Upper lobe of left lung (tissue), 6 donors: ENCODE results near the gene ARHGEF12. TPM values are rescaled to one million over a fixed set of nuclear protein-coding genes. Genes with fewer than 3 reads are reported as not detected.
"Not testable (repeated sequence)": the region's sequence is repeated elsewhere in the genome, so short reads cannot be mapped to it uniquely, and the experiment has no call there.

ENCODE experiments used
- ATAC-seq, 2 donors: fragments of 200-7000 bp; cut with Tn5 transposase; one replicate each; pipeline ENCODE4 v1.9.1; 2022; ENCODE audit warnings: mild to moderate bottlenecking in 2 of 2, moderate library complexity in 2 of 2; ENCODE audit not compliant: low FRiP score in 2 of 2
- DNase-seq, 2 donors: peaks; one replicate each; pipeline ENCODE4 v3.0.0-alpha.2; 2019 to 2020
- H3K27ac ChIP-seq, 4 donors: fragments of 200-600 bp; sonication (generic); one replicate each; pipeline ENCODE4 v1.5.1; 2016 to 2019
- H3K27me3 ChIP-seq, 4 donors: fragments of 200-600 bp; sonication (generic); one replicate each; pipeline ENCODE4 v1.5.1; 2017 to 2019
- H3K36me3 ChIP-seq, 4 donors: fragments of 200-600 bp; sonication (generic); one replicate each; pipeline ENCODE4 v1.5.1; 2016 to 2019
- H3K4me1 ChIP-seq, 4 donors: fragments of 200-600 bp; sonication (generic); one replicate each; pipeline ENCODE4 v1.5.1; 2018 to 2019
- H3K4me3 ChIP-seq, 4 donors: fragments of 200-600 bp; sonication (generic); one replicate each; pipeline ENCODE4 v1.5.1; 2017 to 2019; ENCODE audit warnings: mild to moderate bottlenecking in 2 of 4, moderate library complexity in 1 of 4
- H3K9me3 ChIP-seq, 4 donors: fragments of 200-600 bp; sonication (generic); one replicate each; pipeline ENCODE4 v1.5.1; 2018 to 2019
- CTCF ChIP-seq, 6 experiments: fragments of 450-650 bp in 4 of 6; fragments of 200-600 bp in 2 of 6; sonication (generic) in 2 of 6; IDR thresholded peaks; one replicate each; pipeline ENCODE4 v1.5.1; 2016 to 2019; ENCODE audit warnings: antibody characterized with exemption in 6 of 6
- EP300 ChIP-seq, 4 donors: sonication (generic); formaldehyde crosslinking; IDR thresholded peaks; one replicate each; pipeline ENCODE4 v1.5.1; 2017; ENCODE audit warnings: antibody characterized with exemption in 4 of 4, control low read depth in 2 of 4
- POLR2A ChIP-seq, 4 donors: fragments of 450-650 bp; IDR thresholded peaks; one replicate each; pipeline ENCODE4 v1.5.1; 2016 to 2017; ENCODE audit warnings: antibody characterized with exemption in 4 of 4, mild to moderate bottlenecking in 2 of 4
- POLR2AphosphoS5 ChIP-seq, 2 donors: sonication (generic); formaldehyde crosslinking; IDR thresholded peaks; one replicate each; pipeline ENCODE4 v1.5.1; 2017; ENCODE audit warnings: antibody characterized with exemption in 2 of 2
- WGBS, 2 donors: methylation state at CpG; one replicate each; pipeline ENCODE4 v1.1.5; 2017 to 2018; 5-methylcytosine and 5-hydroxymethylcytosine counted together
- total RNA-seq, 6 donors: library from RNA; depleted of rRNA in 4 of 6; stranded (reverse); fragments of >200 nt in 4 of 6; gene quantifications; one replicate each; pipeline versions ENCODE4 v1.1.0 to v1.2.1, GENCODE V29; 2016 to 2021
- donor health status: DM: no; HTN: no; CAD: no; lungs with moderate emphysema.
- donor health status: DM: no; HTN: yes; CAD: no; lungs with severe emphysema.

ARHGEF12 gene
- total RNA-seq, 6 donors from 2014 or later: 90.1 to 170 (median 106) TPM

GRCh38 chr11:120500414-120501071 is 164.3 kb downstream of the ARHGEF12 start:
- H3K27ac ChIP-seq: no peak overlapping the region
- peak in 1 of 2 donors; percentile 36 for ATAC-seq
- H3K27me3 ChIP-seq: no peaks in the 10 kb centered on the region
- no peaks in the 10 kb centered on the region for H3K4me1 ChIP-seq
- no peaks in the 10 kb centered on the region for H3K9me3 ChIP-seq
- H3K4me3 ChIP-seq: no peak overlapping the region
- peak in 1 of 2 donors; percentile 23 for DNase-seq
- no peak for TF ChIP-seq POLR2A (IDR thresholded peaks at IDR 0.05)
- TF ChIP-seq CTCF (IDR thresholded peaks at IDR 0.05): no peak
- no peak for TF ChIP-seq EP300 (IDR thresholded peaks at IDR 0.05)
- TF ChIP-seq POLR2AphosphoS5 (IDR thresholded peaks at IDR 0.05): no peak
- H3K36me3 ChIP-seq: no peaks in the 10 kb centered on the region
- 60 to 68% methylated on average over 13 to 14 of the region's 14 CpGs for WGBS, 2 donors

- Histone ChIP-seq H3K4me1 (no peaks in the 10 kb centered on the region), H3K27ac (no peak overlapping the region), H3K4me3 (no peak overlapping the region), H3K27me3 (no peaks in the 10 kb centered on the region), H3K36me3 (no peaks in the 10 kb centered on the region), H3K9me3 (no peaks in the 10 kb centered on the region)
- DNase-seq (no peak), ATAC-seq (no peak)
- 47 to 56% methylated on average over 2 of the region's 2 CpGs for WGBS, 2 donors
- TF ChIP-seq CTCF (IDR thresholded peaks at IDR 0.05) (no peak), POLR2AphosphoS5 (IDR thresholded peaks at IDR 0.05) (no peak), EP300 (IDR thresholded peaks at IDR 0.05) (no peak), POLR2A (IDR thresholded peaks at IDR 0.05) (no peak)
Observed at GRCh38 chr11:120501440-120501839, 165.2 kb downstream of the ARHGEF12 start.

- H3K4me3 ChIP-seq: no peak overlapping the region
- no peaks in the 10 kb centered on the region for H3K36me3 ChIP-seq
- H3K27ac ChIP-seq: no peak overlapping the region
- no peak for ATAC-seq
- no peaks in the 10 kb centered on the region for H3K4me1 ChIP-seq
- no peaks in the 10 kb centered on the region for H3K9me3 ChIP-seq
- TF ChIP-seq POLR2A (IDR thresholded peaks at IDR 0.05) (no peak), CTCF (IDR thresholded peaks at IDR 0.05) (no peak), POLR2AphosphoS5 (IDR thresholded peaks at IDR 0.05) (no peak), EP300 (IDR thresholded peaks at IDR 0.05) (no peak)
- DNase-seq: no peak
- H3K27me3 ChIP-seq: no peaks in the 10 kb centered on the region
- 71 to 76% methylated on average over 5 of the region's 5 CpGs for WGBS, 2 donors
Observed at GRCh38 chr11:120501976-120502755, 166.0 kb downstream of the ARHGEF12 start.

GRCh38 chr11:120503529-120503928 is 167.3 kb downstream of the ARHGEF12 start:
- H3K4me1 ChIP-seq, ATAC-seq, DNase-seq, H3K9me3 ChIP-seq, H3K27ac ChIP-seq, H3K27me3 ChIP-seq, H3K4me3 ChIP-seq, H3K36me3 ChIP-seq: not testable (repeated sequence)
- WGBS, 2 donors: 60 to 63% methylated on average over 3 of the region's 3 CpGs

GRCh38 chr11:120505801-120506425 is 169.7 kb downstream of the ARHGEF12 start:
- Histone ChIP-seq H3K27me3 (peaks cover 0 to 2% (median 0%) of the 10 kb centered on the region in 4 donors), H3K4me1 (peaks cover 0 to 1% (median 0%) of the 10 kb centered on the region in 4 donors), H3K36me3 (no peaks in the 10 kb centered on the region), H3K27ac (no peak overlapping the region), H3K9me3 (no peaks in the 10 kb centered on the region), H3K4me3 (no peak overlapping the region)
- DNase-seq (no peak), ATAC-seq (no peak)
- TF ChIP-seq CTCF (IDR thresholded peaks at IDR 0.05) (no peak), EP300 (IDR thresholded peaks at IDR 0.05) (no peak), POLR2A (IDR thresholded peaks at IDR 0.05) (no peak), POLR2AphosphoS5 (IDR thresholded peaks at IDR 0.05) (no peak)
- 82 to 85% methylated on average over 7 of the region's 7 CpGs for WGBS, 2 donors
